GM12892 (cell line): ENCODE data around the gene USF1.
"Not testable (repeated sequence)": the region's sequence is repeated elsewhere in the genome, so short reads cannot be mapped to it uniquely, and the experiment has no call there.

Source experiments
- DNase-seq: peaks from one replicate; pipeline ENCODE4 v3.0.0; 2011; ENCODE audit not compliant: insufficient read length
- FAIRE-seq: peaks from 2 replicates; lab custom pipeline; 2011; peaks lifted over from hg19 to GRCh38; lab: Jason Lieb, UNC
- POLR2A ChIP-seq: IDR thresholded peaks from 2 replicates; pipeline ENCODE4 v1.6.1; 2011; ENCODE audit warnings: low read depth, low read length, control low read depth
- POLR2AphosphoS5 ChIP-seq: IDR thresholded peaks from 2 replicates; pipeline ENCODE4 v1.6.1; 2011; ENCODE audit warnings: low read depth, low read length, control low read depth
- TAF1 ChIP-seq: IDR thresholded peaks from 2 replicates; pipeline ENCODE4 v1.6.1; 2011; ENCODE audit warnings: low read depth, mild to moderate bottlenecking, control low read depth, low read length, borderline replicate concordance

USF1 gene

DNA sequence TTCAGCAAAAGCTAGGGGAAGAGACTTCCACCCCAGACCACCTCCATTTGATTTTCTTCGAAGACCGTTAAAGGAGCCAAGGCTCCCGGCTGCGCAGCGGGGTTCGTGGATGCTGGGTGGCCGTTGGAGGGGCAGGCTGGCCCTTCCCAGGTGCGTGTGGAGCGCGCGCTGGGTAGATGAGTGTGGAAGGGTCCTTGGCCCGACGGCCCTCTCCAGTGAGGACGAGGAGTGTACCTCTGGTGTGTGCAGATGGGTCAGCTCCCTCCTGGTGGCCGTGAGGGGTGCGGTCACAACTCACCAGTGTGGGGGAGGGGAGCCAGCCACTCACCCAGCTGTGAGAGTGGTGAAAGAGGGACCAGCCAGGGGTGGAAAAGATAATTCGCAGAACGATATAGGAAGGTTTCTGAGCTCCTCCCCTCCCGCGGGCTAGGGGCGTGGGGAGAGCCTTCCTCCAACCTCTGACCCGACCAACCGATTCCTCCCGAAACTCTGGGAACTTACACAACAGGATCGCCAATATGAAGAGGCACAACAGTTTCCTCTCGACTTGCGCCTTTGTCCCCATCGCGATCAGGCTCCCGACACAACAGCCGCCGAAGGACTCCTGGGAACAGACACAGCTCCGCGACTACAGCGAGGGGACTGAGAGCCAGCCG lies 25.1 kb downstream of the USF1 start, which contains the start of gene F11R:
TSS of gene F11R (minus strand) at position 644 of the 656 bp plus-strand sequence. CDS start at position 565, 79 bp downstream.
- DNase-seq (peak; percentile 50), FAIRE-seq (peak; percentile 46)
- TF ChIP-seq TAF1 = peak; percentile 65; the same call in 1 of the 2 replicates
- peak; percentile 58; the same call in 1 of the 2 replicates for TF ChIP-seq POLR2A
- TF ChIP-seq POLR2AphosphoS5 = 0 out of 2 replicates have a peak, but pooled peaks have one; percentile 39

DNA sequence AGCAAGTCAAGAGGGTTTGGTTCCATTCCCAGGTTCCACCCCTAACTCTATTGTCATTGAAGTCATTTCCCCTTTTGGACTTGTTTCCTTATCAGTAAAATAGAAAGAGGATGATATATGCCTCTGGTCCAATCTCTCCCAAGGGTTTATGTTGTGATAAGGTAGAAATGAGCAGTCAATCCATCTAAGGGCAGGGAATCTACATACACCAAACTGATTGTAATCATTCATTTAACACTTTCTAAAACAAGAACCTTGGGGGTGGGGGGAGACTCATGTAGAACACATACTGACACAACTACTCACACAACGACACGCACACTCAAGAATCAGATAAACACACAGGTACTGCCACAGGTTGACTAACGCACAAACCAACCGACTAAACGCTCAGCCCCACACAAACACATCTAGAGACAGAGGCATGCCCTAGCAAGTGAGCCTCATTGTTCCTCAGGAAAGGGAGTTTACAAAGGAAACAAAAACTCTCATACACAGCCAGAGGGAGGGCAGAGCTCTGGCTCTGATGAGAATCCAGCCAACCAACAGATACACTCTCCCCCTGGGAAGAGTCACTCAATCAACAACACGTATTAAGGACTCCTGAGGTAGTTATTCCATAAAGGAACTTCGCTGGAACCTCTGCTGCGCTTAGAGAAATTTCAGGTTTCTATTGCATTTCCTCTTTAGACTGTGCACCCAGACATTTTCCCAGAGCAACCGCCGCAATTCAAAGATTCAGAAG lies 25.9 kb downstream of the USF1 start:
- FAIRE-seq = no peak
- TF ChIP-seq POLR2AphosphoS5 = peak; percentile 24; the same call in 1 of the 2 replicates
- no peak for TF ChIP-seq TAF1
- TF ChIP-seq POLR2A = 0 out of 2 replicates have a peak, but pooled peaks have one; percentile 8
- no peak for DNase-seq

DNA sequence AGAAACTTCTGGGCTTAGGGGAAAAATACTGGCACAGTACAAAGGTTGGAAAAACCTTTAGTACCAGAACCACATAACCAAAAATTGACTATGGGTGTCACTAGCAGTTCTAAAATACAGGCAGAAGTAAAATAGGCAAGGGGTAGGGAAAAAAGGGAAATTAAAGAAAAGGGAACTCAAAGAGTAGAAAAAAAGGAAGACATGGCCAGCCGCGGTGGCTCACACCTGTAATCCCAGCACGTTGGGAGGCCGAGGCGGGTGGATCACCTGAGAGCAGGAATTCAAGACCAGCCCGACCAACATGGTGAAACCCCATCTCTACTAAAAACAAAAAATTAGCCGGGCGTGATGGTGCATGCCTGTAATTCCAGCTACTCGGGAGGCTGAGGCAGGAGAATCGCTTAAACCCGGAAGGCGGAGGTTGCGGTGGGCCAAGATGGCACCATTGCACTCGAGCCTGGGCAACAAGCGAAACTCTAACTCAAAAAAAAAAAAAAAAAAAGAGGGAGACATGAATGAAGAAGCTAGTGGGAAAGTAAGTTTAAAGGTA lies 26.6 kb downstream of the USF1 start:
- DNase-seq, FAIRE-seq: not testable (repeated sequence)

DNA sequence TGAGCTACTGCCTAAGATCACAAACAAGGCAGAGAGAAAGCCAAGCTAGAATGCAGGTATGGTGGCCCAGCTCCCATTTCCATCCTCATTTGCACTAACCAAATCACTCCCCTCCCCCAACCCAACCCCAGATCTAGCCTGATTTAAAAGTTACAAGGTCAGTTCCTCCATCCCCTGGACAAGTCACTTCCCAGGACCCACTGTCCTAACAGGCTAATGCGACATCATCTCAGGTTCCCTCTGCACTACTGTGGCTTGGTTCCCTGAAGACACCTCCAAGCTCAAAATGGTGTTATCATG lies 27.2 kb downstream of the USF1 start:
- FAIRE-seq = no peak
- no peak for TF ChIP-seq POLR2AphosphoS5
- TF ChIP-seq TAF1 = no peak
- TF ChIP-seq POLR2A = no peak
- DNase-seq = no peak

DNA sequence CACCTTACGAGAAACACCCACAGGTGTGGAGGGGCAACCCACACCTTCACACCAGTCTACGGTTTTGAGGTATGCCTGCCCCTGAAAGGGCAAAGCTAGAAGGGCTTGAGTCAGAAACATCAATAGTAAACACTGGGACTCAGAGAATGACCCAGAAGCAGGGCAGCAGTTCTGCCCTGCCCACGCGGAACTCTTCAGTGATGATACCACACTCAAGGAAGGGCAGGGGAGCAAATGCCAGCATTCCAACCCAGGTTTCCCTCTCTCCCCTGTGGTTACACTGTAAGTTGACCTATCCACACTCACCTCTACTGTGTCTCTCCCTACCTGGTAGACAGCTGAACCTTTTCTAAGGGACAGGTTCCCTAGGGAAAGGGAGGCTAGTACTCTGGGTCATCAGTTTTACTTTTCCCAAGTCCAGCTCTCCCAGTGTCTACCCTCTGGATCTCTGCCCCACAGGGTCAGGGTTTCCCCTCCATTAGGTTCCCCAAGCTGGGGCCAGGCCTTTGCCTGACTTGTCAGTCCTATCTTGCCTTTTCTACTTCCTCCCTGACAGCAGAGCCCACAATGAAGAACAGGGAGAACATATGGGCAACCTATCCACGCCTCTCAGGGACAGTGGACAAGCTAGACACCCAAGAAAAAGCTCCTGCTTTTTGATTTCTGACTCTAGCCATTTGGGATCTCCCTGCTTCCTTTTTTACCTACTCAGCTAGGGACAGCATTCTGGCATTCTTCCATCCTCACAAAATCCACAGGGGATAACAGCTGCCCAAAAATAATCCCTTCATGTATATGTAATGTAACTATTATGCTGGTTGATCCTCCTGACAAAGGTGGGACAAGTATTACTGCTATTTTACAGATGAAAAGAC lies 27.8 kb downstream of the USF1 start:
- TF ChIP-seq POLR2A (no peak), TAF1 (no peak), POLR2AphosphoS5 (no peak)
- FAIRE-seq = no peak
- no peak for DNase-seq

DNA sequence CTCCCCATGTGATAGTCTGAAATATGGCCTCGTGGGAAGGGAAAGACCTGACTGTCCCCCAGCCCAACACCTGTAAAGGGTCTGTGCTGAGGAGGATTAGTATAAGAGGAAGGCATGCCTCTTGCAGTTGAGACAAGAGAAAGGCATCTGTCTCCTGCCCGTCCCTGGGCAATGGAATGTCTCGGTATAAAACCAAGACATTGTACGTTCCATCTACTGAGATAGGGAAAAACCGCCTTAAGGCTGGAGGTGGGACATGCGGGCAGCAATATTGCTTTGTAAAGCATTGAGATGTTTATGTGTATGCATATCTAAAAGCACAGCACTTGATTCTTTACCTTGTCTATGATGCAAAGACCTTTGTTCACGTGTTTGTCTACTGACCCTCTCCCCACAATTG lies 28.6 kb downstream of the USF1 start:
- DNase-seq, FAIRE-seq: not testable (repeated sequence)

DNA sequence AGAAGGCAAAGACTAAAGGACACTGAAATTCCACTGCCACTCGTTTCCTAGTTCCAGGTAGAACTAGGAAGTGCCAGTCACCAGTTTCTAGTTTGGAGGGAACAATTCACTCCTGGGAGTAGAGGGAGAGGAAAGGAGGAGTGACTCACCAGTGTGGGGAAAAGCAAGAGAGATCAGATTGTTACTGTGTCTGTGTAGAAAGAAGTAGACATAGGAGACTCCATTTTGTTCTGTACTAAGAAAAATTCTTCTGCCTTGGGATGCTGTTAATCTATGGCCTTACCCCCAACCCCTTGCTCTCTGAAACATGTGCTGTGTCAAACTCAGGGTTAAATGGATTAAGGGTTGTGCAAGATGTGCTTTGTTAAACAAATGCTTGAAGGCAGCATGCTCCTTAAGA lies 29.1 kb downstream of the USF1 start:
- not testable (repeated sequence) for FAIRE-seq, DNase-seq

DNA sequence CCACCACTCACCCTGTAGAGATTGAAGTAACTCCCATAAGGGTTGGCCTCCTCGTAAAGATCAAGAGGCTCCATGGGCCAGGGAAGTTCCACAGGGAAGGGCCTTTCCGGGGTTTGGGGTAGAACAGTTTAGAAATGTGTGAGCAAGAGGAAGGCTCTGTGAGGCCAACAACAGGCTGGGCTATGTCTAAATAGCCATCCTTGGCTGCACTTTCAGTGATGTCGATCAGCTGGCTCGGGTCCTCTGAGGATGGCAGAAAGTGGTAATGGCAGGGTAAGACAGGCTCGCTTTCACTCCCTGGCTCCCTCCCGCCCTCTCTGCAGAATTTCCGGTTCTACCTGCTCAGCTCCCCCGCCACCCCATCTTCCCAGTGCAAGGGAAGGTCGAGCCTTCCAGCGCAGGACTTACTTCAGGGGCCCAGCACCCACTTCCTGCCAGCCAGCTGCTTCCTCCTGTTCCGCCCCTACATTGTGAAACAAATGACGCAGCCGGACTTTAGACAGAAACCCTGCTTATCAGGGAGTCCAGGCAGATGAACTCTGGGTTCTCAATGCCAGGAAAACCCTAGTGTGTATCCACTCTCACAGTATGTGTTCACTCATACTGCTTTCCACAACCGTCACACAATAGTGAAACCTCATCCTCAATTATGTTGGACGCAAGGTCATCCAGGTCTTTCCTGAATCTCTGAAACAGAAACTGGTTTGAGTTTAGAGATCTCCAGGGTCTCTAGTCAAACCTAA lies 32.1 kb downstream of the USF1 start:
- TF ChIP-seq POLR2AphosphoS5 (peak; percentile 81; the same call in 1 of the 2 replicates), TAF1 (peak; percentile 59; the same call in 1 of the 2 replicates), POLR2A (peak; percentile 72)
- FAIRE-seq (peak; percentile 88), DNase-seq (peak; percentile 76)

DNA sequence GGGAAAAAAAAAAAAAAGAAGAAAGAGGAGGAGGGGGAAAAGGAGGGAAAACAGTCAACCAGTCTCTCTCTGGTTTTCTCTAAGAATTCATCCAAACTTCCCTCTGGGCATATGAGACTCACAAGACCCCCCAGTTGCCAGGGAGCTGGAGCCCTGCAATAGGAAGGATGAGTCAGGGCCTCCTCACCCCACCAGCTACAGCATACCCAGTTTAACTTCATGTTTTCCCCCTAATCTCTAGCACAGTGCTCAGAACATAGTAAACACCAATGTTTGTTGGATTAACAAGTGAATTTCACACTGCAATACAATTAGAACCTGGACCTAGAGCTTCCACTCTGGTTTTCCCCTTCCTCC lies 32.7 kb downstream of the USF1 start:
- FAIRE-seq = no peak
- no peak for DNase-seq
- TF ChIP-seq POLR2A (no peak), POLR2AphosphoS5 (no peak), TAF1 (no peak)

DNA sequence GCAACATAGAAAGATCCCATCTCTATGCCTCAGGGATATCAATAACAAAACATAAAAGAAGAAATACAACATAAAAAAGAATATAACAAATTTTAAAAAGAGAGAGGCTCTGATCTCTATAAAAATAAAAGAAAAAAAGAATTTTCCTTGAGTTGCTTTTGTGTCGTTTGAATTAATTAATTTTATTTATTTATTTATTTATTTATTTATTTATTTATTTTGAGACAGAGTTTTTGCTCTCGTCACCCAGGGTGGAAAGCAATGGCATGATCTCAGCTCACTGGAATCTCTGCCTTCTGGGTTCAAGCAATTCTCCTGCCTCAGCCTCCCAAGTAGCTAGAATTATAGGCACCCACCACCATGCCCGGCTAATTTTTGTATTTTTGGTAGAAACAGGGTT lies 33.4 kb downstream of the USF1 start:
- TF ChIP-seq TAF1 = no peak
- no peak for TF ChIP-seq POLR2AphosphoS5
- TF ChIP-seq POLR2A = no peak
- no peak for DNase-seq
- FAIRE-seq = no peak
